PC-9 (cell line): ENCODE measurements around the gene OR51B4. TPM values are rescaled to one million over a fixed set of nuclear protein-coding genes. Genes with fewer than 3 reads are reported as not detected.
"Not testable (repeated sequence)": the region's sequence is repeated elsewhere in the genome, so short reads cannot be mapped to it uniquely, and the experiment has no call there.

ENCODE experiments used
- BruUV-seq: library from RNA; stranded (reverse); fragments of 400-500 nt; replicated peaks from 2 replicates; lab custom pipeline; 2021; lab: Mats Ljungman, UMichigan
- CTCF ChIA-PET: fragments of 300-600 bp; sonication (Branson Sonifier 250); formaldehyde crosslinking; loops from one replicate; lab custom pipeline; 2022; ENCODE audit warnings: antibody characterized with exemption; lab: Charles Lee
- POLR2A ChIA-PET: fragments of 300-600 bp; sonication (Branson Sonifier 250); formaldehyde crosslinking; loops from one replicate; lab custom pipeline; 2022; ENCODE audit warnings: antibody characterized with exemption; ENCODE audit not compliant: unreplicated experiment; lab: Charles Lee
- DNase-seq, 2 experiments: peaks; one replicate each; pipeline versions ENCODE4 v3.0.0 to v3.0.0-alpha.2; 2015 to 2022; ENCODE audit warnings: mixed read lengths in 1 of 2
- H2AFZ ChIP-seq: fragments of 200-600 bp; sonication (generic); 2 replicates; pipeline ENCODE4 v1.8.1; 2017; ENCODE audit warnings: antibody characterized with exemption
- H3F3A ChIP-seq: fragments of 200-600 bp; sonication (generic); 2 replicates; pipeline ENCODE4 v1.8.1; 2017; ENCODE audit warnings: antibody characterized with exemption, mild to moderate bottlenecking, low read depth; ENCODE audit not compliant: insufficient read depth
- H3K27ac ChIP-seq: fragments of 200-600 bp; sonication (generic); 2 replicates; pipeline ENCODE4 v1.6.1; 2016; ENCODE audit warnings: mixed run types
- H3K27me3 ChIP-seq: fragments of 200-600 bp; sonication (generic); 2 replicates; pipeline ENCODE4 v1.6.1; 2016; ENCODE audit warnings: low read depth, mixed run types; ENCODE audit not compliant: insufficient read depth
- H3K36me3 ChIP-seq: fragments of 200-600 bp; sonication (generic); 2 replicates; pipeline ENCODE4 v1.6.1; 2016; ENCODE audit warnings: low read depth, mixed run types
- H3K4me1 ChIP-seq: fragments of 200-600 bp; sonication (generic); replicated peaks from 2 replicates; pipeline ENCODE4 v1.6.1; 2016; ENCODE audit warnings: mixed run types; ENCODE audit not compliant: insufficient read depth
- H3K4me2 ChIP-seq: fragments of 200-600 bp; sonication (generic); 2 replicates; pipeline ENCODE4 v1.6.1; 2017; ENCODE audit warnings: mixed run types
- H3K4me3 ChIP-seq: fragments of 200-600 bp; sonication (generic); 2 replicates; pipeline ENCODE4 v1.6.1; 2016; ENCODE audit warnings: mixed run types
- H3K79me2 ChIP-seq: fragments of 200-600 bp; sonication (generic); 2 replicates; pipeline ENCODE4 v1.6.1; 2017; ENCODE audit warnings: low read depth, mixed run types
- H3K9me2 ChIP-seq: fragments of 200-600 bp; sonication (generic); 2 replicates; pipeline ENCODE4 v1.8.1; 2017; ENCODE audit warnings: mild to moderate bottlenecking; ENCODE audit not compliant: insufficient read depth
- H3K9me3 ChIP-seq: fragments of 200-600 bp; sonication (generic); 2 replicates; pipeline ENCODE4 v1.8.1; 2016; ENCODE audit warnings: low read depth; ENCODE audit not compliant: insufficient read depth
- H4K20me1 ChIP-seq: fragments of 200-600 bp; sonication (generic); 2 replicates; pipeline ENCODE4 v1.8.1; 2017; ENCODE audit not compliant: insufficient read depth
- EZH2 ChIP-seq: fragments of 200-600 bp; sonication (generic); IDR thresholded peaks from 2 replicates; pipeline ENCODE4 v1.8.0; 2017; ENCODE audit warnings: antibody characterized with exemption, low read depth
- intact Hi-C: fragments of 100-400 bp; cut with micrococcal nuclease; formaldehyde crosslinking; loops from one replicate; pipeline ENCODE4 v1.10.0; 2022; ENCODE audit not compliant: unreplicated experiment
- total RNA-seq: library from RNA; stranded (reverse); gene quantifications from 2 replicates; pipeline ENCODE4 v1.2.3, GENCODE V29; 2021
- TF ChIP-seq, protein P1 (sequence below): fragments of 200-600 bp; sonication (generic); conservative IDR thresholded peaks from 2 replicates; pipeline ENCODE4 v1.6.1; 2017; ENCODE audit warnings: mixed run types, antibody characterized with exemption, mild to moderate bottlenecking, moderate library complexity

OR51B4 gene
- total RNA-seq, 1 experiment from 2014 or later: not detected

DNA sequence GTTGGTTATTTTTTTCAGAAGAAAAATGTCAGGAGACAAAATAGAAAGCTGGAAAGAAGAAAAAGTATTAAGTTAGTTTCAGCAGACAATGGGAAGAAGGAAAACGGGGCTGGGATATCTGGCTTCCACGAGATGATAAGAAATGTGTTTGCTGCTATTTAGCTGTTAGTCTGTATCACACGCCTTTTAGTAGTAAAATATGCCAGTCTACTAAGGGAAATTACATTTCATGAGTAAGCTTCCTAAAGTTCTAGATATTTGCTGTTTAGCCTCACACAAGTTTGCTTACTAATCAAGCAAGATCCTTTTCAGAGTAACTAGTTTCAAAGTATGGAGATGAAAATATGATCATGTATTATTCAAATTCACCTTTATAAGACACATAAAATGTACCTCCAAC is 1.5 kb downstream of the OR51B4 start:
- H3K27me3 ChIP-seq: no peaks in the 10 kb centered on the region
- no peak overlapping the region for H3K4me2 ChIP-seq
- no peak for TF ChIP-seq EZH2
- TF ChIP-seq, protein P1, sequence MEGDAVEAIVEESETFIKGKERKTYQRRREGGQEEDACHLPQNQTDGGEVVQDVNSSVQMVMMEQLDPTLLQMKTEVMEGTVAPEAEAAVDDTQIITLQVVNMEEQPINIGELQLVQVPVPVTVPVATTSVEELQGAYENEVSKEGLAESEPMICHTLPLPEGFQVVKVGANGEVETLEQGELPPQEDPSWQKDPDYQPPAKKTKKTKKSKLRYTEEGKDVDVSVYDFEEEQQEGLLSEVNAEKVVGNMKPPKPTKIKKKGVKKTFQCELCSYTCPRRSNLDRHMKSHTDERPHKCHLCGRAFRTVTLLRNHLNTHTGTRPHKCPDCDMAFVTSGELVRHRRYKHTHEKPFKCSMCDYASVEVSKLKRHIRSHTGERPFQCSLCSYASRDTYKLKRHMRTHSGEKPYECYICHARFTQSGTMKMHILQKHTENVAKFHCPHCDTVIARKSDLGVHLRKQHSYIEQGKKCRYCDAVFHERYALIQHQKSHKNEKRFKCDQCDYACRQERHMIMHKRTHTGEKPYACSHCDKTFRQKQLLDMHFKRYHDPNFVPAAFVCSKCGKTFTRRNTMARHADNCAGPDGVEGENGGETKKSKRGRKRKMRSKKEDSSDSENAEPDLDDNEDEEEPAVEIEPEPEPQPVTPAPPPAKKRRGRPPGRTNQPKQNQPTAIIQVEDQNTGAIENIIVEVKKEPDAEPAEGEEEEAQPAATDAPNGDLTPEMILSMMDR: no peak
- DNase-seq: no peak
- H4K20me1 ChIP-seq: no peaks in the 10 kb centered on the region
- H3K36me3 ChIP-seq: no peaks in the 10 kb centered on the region
- H2AFZ ChIP-seq: no peak overlapping the region
- H3K9me2 ChIP-seq: no peaks in the 10 kb centered on the region
- no TSS peak for BruUV-seq
- H3F3A ChIP-seq: no peaks in the 10 kb centered on the region
- H3K79me2 ChIP-seq: no peaks in the 10 kb centered on the region
- intact Hi-C loops: no loop called here
- no peaks in the 10 kb centered on the region for H3K9me3 ChIP-seq
- CTCF ChIA-PET: no interaction called here
- POLR2A ChIA-PET: no interaction called here
- no peaks in the 10 kb centered on the region for H3K4me1 ChIP-seq
- H3K27ac ChIP-seq: no peak overlapping the region
- no peak overlapping the region for H3K4me3 ChIP-seq

DNA sequence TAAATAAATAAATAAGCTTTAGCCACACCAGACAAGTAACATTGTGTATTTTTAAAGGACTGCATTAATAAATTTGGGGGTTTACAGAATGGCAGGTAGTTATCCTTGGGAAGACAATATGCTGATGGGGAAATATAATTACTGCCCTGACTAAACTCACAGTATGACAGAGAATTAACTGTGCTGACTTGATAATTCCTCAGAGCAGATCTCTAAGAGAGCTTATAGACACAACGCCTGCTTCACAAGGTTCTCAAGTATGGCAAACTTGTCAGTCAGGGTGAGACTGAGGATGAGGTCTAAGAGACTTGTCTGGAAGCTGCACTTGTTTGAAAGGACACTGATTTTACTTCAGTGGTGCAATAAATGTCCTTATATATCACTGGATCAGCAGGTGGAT is 3.3 kb downstream of the OR51B4 start:
- Histone ChIP-seq H3K4me2 (no peak overlapping the region), H3K27me3 (no peaks in the 10 kb centered on the region), H3K4me3 (no peak overlapping the region), H3K4me1 (no peaks in the 10 kb centered on the region), H3K9me2 (no peaks in the 10 kb centered on the region), H2AFZ (no peak overlapping the region), H3F3A (no peaks in the 10 kb centered on the region), H3K36me3 (no peaks in the 10 kb centered on the region), H3K27ac (no peak overlapping the region), H3K9me3 (no peaks in the 10 kb centered on the region), H3K79me2 (no peaks in the 10 kb centered on the region), H4K20me1 (no peaks in the 10 kb centered on the region)
- BruUV-seq: no TSS peak
- TF ChIP-seq, protein P1: no peak
- TF ChIP-seq EZH2: no peak
- no peak for DNase-seq
- CTCF ChIA-PET: interaction anchor here (0.6 kb wide), 1 partner anchor 88 kb away, joined by 4 read pairs; no protein-coding TSS in a partner anchor
- intact Hi-C loops: no loop called here
- POLR2A ChIA-PET: no interaction called here

DNA sequence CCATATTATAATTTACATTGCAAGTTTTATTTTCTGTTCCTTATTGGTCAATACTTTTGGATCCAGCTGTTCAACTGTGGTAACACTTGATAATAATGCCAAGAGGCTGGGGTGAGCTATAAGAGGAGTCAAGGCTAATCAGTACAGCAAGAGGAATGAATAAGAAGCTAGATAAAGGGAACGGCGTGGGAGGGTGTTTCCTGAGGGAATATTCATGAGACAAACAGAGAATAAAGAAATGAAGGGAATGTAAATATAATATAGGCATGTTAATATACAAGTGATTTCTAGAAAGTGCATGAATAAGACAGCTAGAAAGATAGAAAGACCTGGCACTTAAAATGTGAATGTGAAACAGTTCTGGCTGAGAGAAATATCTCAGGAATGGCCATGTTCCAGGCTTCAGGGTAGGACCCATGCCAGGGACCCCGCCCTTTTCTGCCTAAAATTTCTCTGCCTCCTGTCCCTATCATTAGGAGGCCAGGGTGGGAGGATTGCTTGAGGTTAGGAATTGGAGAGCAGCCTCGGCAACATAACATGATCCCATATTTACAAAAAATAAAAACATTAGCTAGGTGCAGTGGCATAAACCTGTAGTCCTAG is 3.9 kb downstream of the OR51B4 start:
- ChIA-PET CTCF (no interaction called here), POLR2A (no interaction called here)
- no peak for TF ChIP-seq EZH2
- TF ChIP-seq, protein P1: no peak
- H3K4me1 ChIP-seq: no peaks in the 10 kb centered on the region
- no peaks in the 10 kb centered on the region for H4K20me1 ChIP-seq
- no TSS peak for BruUV-seq
- H3K4me3 ChIP-seq: no peak overlapping the region
- H3K4me2 ChIP-seq: no peak overlapping the region
- DNase-seq: no peak
- H3K9me2 ChIP-seq: no peaks in the 10 kb centered on the region
- no peak overlapping the region for H2AFZ ChIP-seq
- H3K79me2 ChIP-seq: no peaks in the 10 kb centered on the region
- no peaks in the 10 kb centered on the region for H3K36me3 ChIP-seq
- H3F3A ChIP-seq: no peaks in the 10 kb centered on the region
- intact Hi-C loops: no loop called here
- no peaks in the 10 kb centered on the region for H3K9me3 ChIP-seq
- H3K27ac ChIP-seq: no peak overlapping the region
- no peaks in the 10 kb centered on the region for H3K27me3 ChIP-seq

DNA sequence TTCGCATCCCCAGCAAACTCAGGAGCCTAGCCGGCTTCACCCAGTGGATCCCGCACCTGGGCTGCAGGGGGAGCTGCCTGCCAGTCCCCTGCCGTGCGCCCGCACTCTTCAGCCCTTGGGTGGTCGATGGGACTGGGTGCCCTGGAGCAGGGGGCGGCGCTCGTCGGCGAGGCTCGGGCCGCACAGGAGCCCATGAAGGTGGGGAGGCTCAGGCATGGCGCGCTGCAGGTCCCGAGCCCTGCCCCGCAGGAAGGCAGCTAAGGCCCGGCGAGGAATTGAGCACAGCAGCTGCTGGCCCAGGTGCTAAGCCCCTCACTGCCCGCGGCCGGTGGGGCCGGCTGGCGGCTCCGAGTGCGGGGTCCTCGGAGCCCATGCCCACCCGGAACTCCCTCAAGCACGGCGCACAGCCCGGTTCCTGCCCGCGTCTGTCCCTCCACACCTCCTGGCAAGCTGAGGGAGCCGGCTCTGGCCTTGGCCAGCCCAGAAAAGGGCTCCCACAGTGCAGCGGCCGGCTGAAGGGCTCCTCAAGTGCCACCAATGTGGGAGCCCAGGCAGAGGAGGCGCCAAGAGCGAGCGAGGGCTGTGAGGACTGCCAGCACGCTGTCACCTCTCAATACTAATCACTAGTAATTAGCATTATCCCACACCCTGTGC is 7.3 kb downstream of the OR51B4 start:
- H3K79me2 ChIP-seq, H4K20me1 ChIP-seq, H3K36me3 ChIP-seq, DNase-seq, CTCF ChIA-PET, POLR2A ChIA-PET, H3K4me3 ChIP-seq, H3K27ac ChIP-seq, H3K9me2 ChIP-seq, H3F3A ChIP-seq, H3K9me3 ChIP-seq, H2AFZ ChIP-seq, H3K4me1 ChIP-seq, H3K27me3 ChIP-seq, H3K4me2 ChIP-seq, BruUV-seq, intact Hi-C loops: not testable (repeated sequence)
